ENCODE measurements around the gene JAZF1.

DNA sequence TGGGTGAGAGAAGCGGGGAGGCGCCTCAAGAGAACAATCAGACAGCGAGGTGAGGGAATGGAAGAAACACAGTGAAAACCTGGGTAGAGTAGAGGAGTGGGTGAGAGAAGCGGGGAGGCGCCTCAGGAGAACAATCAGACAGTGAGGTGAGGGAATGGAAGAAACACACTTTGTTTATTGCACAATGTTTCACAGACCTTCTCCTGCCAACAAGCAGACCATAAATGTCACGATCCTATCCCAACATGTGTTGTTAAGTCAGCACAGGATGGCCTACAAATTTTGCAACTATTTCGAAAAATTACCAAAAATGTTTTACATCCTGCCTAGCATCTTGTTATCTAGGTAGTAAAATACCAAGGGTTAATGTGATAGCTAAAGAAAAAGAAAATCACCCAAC is 115.3 kb downstream of the JAZF1 start:
- TF ChIP-seq POLR2A (IDR thresholded peaks at IDR 0.05) (no peak), POLR2AphosphoS5 (IDR thresholded peaks at IDR 0.05; ENCODE audit: insufficient read depth in 1 of 2, low read depth in 1 of 2) (no peak)
